Endodermal cell (in vitro differentiated cells): ENCODE data around the gene MSANTD3. TPM values are rescaled to one million over a fixed set of nuclear protein-coding genes. Genes with fewer than 3 reads are reported as not detected.

Experiments used
- DNase-seq: peaks from one replicate; pipeline ENCODE4 v3.0.0-alpha.2; 2017
- H3K27ac ChIP-seq: 2 replicates; pipeline ENCODE4 v1.5.1; 2013; ENCODE audit warnings: mild to moderate bottlenecking, low read depth, low read length, moderate library complexity
- H3K27me3 ChIP-seq: 2 replicates; pipeline ENCODE4 v1.6.1; 2013; ENCODE audit warnings: mild to moderate bottlenecking, low read length, moderate library complexity; ENCODE audit not compliant: insufficient read depth, control insufficient read depth, poor library complexity, severe bottlenecking
- H3K36me3 ChIP-seq: 2 replicates; pipeline ENCODE4 v1.7.0; 2013; ENCODE audit warnings: mild to moderate bottlenecking, low read length, moderate library complexity; ENCODE audit not compliant: control insufficient read depth, insufficient read depth
- H3K4me1 ChIP-seq: one replicate; pipeline ENCODE4 v1.7.0; 2013; ENCODE audit warnings: low read length; ENCODE audit not compliant: control insufficient read depth, insufficient read depth
- H3K4me3 ChIP-seq: 2 replicates; pipeline ENCODE4 v1.5.1; 2013; ENCODE audit warnings: mild to moderate bottlenecking, low read length, moderate library complexity
- H3K9ac ChIP-seq: 2 replicates; pipeline ENCODE4 v1.6.1; 2013; ENCODE audit warnings: mild to moderate bottlenecking, low read length, moderate library complexity; ENCODE audit not compliant: poor library complexity, severe bottlenecking; ENCODE audit errors: extremely low read depth
- H3K9me3 ChIP-seq: 2 replicates; pipeline ENCODE4 v1.6.1; 2013; ENCODE audit warnings: mild to moderate bottlenecking, low read length, moderate library complexity; ENCODE audit not compliant: control insufficient read depth
- H3K27ac Mint-ChIP-seq: 2 replicates; pipeline ENCODE4 v1.8.0; 2020; ENCODE audit warnings: mixed read lengths
- H3K27me3 Mint-ChIP-seq: 2 replicates; pipeline ENCODE4 v1.8.0; 2021; ENCODE audit warnings: mild to moderate bottlenecking, mixed read lengths; ENCODE audit not compliant: insufficient read depth
- H3K36me3 Mint-ChIP-seq: 2 replicates; pipeline ENCODE4 v1.8.0; 2020; ENCODE audit warnings: low read depth, mixed read lengths
- H3K4me1 Mint-ChIP-seq: 2 replicates; pipeline ENCODE4 v1.8.0; 2020; ENCODE audit warnings: mixed read lengths
- H3K4me3 Mint-ChIP-seq: 2 replicates; pipeline ENCODE4 v1.8.0; 2020; ENCODE audit warnings: mild to moderate bottlenecking, moderate library complexity, mixed read lengths
- H3K9me3 Mint-ChIP-seq: 2 replicates; pipeline ENCODE4 v1.8.0; 2020; ENCODE audit warnings: mild to moderate bottlenecking, mixed read lengths
- CTCF ChIP-seq: fragments of 200-600 bp; sonication (generic); conservative IDR thresholded peaks from 2 replicates; pipeline ENCODE4 v1.5.0; 2021; ENCODE audit warnings: antibody characterized with exemption, mild to moderate bottlenecking
- WGBS, 2 experiments: methylation state at CpG; one replicate each; pipeline versions ENCODE4 v1.1.5 to v1.1.7; 2013; ENCODE audit warnings: missing lambda C conversion rate in 2 of 2, mixed read lengths in 1 of 2; ENCODE audit not compliant: insufficient coverage in 1 of 2, insufficient read length in 1 of 2; 5-methylcytosine and 5-hydroxymethylcytosine counted together
- total RNA-seq, 2 donors: library from RNA; stranded (reverse); fragmentation: NEBNext Ultra II Directional in 1 of 2; extraction: Animal tissue kit (Norgen Biotek cat#: 25700) in 1 of 2; gene quantifications; 2 replicates in 1 of 2; 3 replicates in 1 of 2; pipeline ENCODE4 v1.2.1, GENCODE V29; 2021

MSANTD3 gene
- total RNA-seq, 2 donors from 2014 or later, result 29.8 to 32.2 TPM

- Histone ChIP-seq H3K27me3 (no peaks in the 10 kb centered on the region), H3K4me1 (no peaks in the 10 kb centered on the region), H3K27ac (no peak overlapping the region), H3K4me3 (no peak overlapping the region), H3K36me3 (no peaks in the 10 kb centered on the region), H3K9ac (no peak overlapping the region), H3K9me3 (no peaks in the 10 kb centered on the region)
- H3K36me3 Mint-ChIP-seq, result peaks cover 12% of the 10 kb centered on the region
- WGBS, 2 experiments, result 90 to 92% methylated on average over 3 of the region's 3 CpGs
- no peak overlapping the region for H3K4me3 Mint-ChIP-seq
- peaks cover 11% of the 10 kb centered on the region for H3K4me1 Mint-ChIP-seq
- TF ChIP-seq CTCF, result no peak
- H3K27me3 Mint-ChIP-seq, result no peaks in the 10 kb centered on the region
- no peak for DNase-seq
- no peak overlapping the region for H3K27ac Mint-ChIP-seq
- no peaks in the 10 kb centered on the region for H3K9me3 Mint-ChIP-seq
These were observed 5.8 kb downstream of the MSANTD3 start for GRCh38 chr9:100432736-100433135.

GRCh38 chr9:100436571-100436970 is 9.6 kb downstream of the MSANTD3 start:
- WGBS, 2 experiments, result 96 to 97% methylated on average over 4 to 7 of the region's 7 CpGs
- Histone ChIP-seq H3K27ac (no peak overlapping the region), H3K4me3 (no peak overlapping the region), H3K9ac (no peak overlapping the region), H3K9me3 (no peaks in the 10 kb centered on the region), H3K36me3 (no peaks in the 10 kb centered on the region), H3K27me3 (no peaks in the 10 kb centered on the region), H3K4me1 (no peaks in the 10 kb centered on the region)
- H3K27me3 Mint-ChIP-seq, result no peaks in the 10 kb centered on the region
- DNase-seq, result no peak
- no peak overlapping the region for H3K4me3 Mint-ChIP-seq
- peaks cover 10% of the 10 kb centered on the region for H3K36me3 Mint-ChIP-seq
- H3K4me1 Mint-ChIP-seq, result no peaks in the 10 kb centered on the region
- no peak for TF ChIP-seq CTCF
- no peak overlapping the region for H3K27ac Mint-ChIP-seq
- H3K9me3 Mint-ChIP-seq, result no peaks in the 10 kb centered on the region

- H3K4me3 Mint-ChIP-seq, result no peak overlapping the region
- Histone ChIP-seq H3K27me3 (no peaks in the 10 kb centered on the region), H3K36me3 (no peaks in the 10 kb centered on the region), H3K27ac (no peak overlapping the region), H3K9me3 (no peaks in the 10 kb centered on the region), H3K4me1 (no peaks in the 10 kb centered on the region), H3K4me3 (no peak overlapping the region), H3K9ac (no peak overlapping the region)
- H3K27ac Mint-ChIP-seq, result no peak overlapping the region
- H3K27me3 Mint-ChIP-seq, result no peaks in the 10 kb centered on the region
- no CpG with 5 or more reads among the region's 1 CpG for whole genome bisulfite sequencing, 2 experiments
- peak; percentile 94 for TF ChIP-seq CTCF
- peak; percentile 89 for DNase-seq
- no peaks in the 10 kb centered on the region for H3K9me3 Mint-ChIP-seq
- H3K4me1 Mint-ChIP-seq, result no peaks in the 10 kb centered on the region
- H3K36me3 Mint-ChIP-seq, result peaks cover 18% of the 10 kb centered on the region
These were observed 11.2 kb downstream of the MSANTD3 start for GRCh38 chr9:100437860-100438805.
